Hepatocyte (in vitro differentiated cells): ENCODE measurements around the gene QSOX2.

ENCODE experiments used
- CTCF ChIP-seq: fragments of 200-600 bp; sonication (generic); IDR thresholded peaks from 2 replicates; pipeline ENCODE4 v1.5.1; 2016; ENCODE audit warnings: antibody characterized with exemption, mild to moderate bottlenecking; ENCODE audit not compliant: poor library complexity
- EZH2 ChIP-seq: fragments of 200-600 bp; sonication (generic); IDR thresholded peaks from 2 replicates; pipeline ENCODE4 v1.6.1; 2016; ENCODE audit warnings: antibody characterized with exemption, mild to moderate bottlenecking, borderline replicate concordance
- EZH2phosphoT487 ChIP-seq: fragments of 200-600 bp; sonication (generic); IDR thresholded peaks from one replicate; pipeline ENCODE4 v1.6.1; 2018; ENCODE audit warnings: antibody characterized with exemption, mild to moderate bottlenecking, low read depth, moderate library complexity; ENCODE audit not compliant: unreplicated experiment, severe bottlenecking

GRCh38 chr9:136267261-136268111, 21.9 kb upstream of the QSOX2 start:
- no peak for TF ChIP-seq EZH2
- peak; percentile 25 for TF ChIP-seq CTCF
- TF ChIP-seq EZH2phosphoT487 = no peak
